ENCODE measurements around the gene HGD.

Gene HGD, protein sequence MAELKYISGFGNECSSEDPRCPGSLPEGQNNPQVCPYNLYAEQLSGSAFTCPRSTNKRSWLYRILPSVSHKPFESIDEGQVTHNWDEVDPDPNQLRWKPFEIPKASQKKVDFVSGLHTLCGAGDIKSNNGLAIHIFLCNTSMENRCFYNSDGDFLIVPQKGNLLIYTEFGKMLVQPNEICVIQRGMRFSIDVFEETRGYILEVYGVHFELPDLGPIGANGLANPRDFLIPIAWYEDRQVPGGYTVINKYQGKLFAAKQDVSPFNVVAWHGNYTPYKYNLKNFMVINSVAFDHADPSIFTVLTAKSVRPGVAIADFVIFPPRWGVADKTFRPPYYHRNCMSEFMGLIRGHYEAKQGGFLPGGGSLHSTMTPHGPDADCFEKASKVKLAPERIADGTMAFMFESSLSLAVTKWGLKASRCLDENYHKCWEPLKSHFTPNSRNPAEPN

GRCh38 chr3:120682095-120682681 lies at the start of gene HGD:
HGD (minus strand) TSS chr3:120682239; CDS start chr3:120682111, 128 bp downstream.
- no peak for DNase-seq (ENCODE audit: low read depth in 2 of 2)

DNA sequence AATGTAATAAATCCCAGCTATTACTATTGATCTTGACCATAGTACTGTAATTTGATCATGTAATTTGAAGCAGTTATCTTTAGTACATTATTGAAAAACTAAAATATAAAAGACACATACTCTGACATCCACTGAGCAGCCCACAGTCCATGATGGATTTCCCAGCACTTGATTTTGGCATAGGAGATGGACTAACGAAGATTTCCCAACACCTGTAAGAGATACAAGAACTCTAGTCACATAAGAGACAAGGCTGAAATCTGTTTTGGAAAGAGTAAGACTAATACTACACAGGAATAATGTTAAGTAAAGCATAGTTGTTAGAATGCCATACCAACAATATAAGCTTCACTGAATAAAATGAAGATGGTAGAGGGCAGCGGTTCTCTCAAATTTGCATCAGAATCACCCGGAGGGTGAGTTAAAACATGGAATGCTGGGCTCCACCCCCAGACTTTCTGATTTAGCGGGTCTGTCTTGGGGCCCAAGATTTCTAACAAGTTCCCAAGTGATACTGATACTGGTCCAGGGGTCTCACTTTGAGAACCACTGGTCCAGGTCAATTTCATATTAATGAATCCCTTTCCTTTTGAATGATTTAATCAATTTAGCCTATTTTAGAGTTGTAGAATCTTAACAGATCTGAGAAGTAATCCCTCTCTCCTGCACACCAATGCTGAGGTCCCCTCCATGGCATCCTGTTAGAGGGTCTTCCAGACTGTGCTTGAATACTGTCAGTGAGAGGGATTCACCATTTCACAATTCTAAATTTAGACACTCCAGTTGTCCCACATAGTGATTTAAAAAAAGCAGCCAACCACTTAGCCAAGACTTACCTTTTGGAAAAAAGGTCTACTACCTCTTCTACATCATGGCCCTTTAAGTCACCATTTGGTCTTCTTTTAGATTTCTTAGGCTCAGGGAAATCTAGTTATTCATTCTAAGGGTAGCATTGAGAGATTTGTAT lies 48.8 kb upstream of the HGD start:
- DNase-seq (ENCODE audit: low read depth in 2 of 2), result no peak

- DNase-seq (ENCODE audit: low read depth in 2 of 2), result no peak
These were observed 44.8 kb upstream of the HGD start for GRCh38 chr3:120726791-120727190.

GRCh38 chr3:120719167-120719834 lies 37.3 kb upstream of the HGD start:
- DNase-seq (ENCODE audit: low read depth in 2 of 2), result peak; percentile 45 to 54

- DNase-seq (ENCODE audit: low read depth in 2 of 2), result no peak
These were observed 31.2 kb upstream of the HGD start for GRCh38 chr3:120713262-120713661.

DNA sequence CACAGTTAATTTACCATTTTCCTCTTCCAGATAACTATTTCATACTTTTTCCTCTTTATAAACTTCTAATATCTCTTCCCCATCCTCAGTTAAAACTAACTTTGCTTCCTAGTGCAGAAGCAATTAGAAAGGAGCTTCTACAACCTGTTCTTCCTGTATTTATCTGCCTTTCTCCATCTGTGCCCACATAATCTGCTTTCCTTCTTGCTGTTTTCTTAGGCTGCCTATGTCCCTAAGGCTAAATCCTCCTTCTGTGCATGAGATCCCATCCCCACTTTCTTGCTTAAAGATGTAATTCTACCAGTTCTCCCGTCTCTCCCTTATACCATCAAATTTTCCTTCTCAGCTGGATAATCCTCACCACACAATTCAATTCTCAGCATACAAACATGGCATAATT lies 28.3 kb upstream of the HGD start:
- no peak for DNase-seq (ENCODE audit: low read depth in 2 of 2)

DNA sequence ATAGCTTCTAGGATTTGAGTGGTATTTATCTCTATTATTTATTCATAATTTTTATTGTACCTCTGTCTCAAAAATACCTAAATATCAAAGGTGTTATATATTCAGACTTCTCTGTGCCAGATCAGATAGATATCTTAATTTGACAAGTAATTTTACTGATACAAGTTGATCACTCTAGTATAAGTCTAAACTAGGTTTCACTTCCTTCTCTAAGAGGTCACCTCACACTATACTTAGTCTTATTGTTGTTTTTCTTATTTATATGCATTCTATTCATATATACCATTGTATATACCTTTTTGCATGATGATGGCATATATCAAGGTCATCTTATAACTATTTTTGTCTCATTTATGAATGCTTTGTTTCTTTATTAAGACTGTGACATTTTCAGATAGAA lies 26.4 kb upstream of the HGD start:
- no peak for DNase-seq (ENCODE audit: low read depth in 2 of 2)

GRCh38 chr3:120706950-120707349 lies 24.9 kb upstream of the HGD start:
- DNase-seq (ENCODE audit: low read depth in 2 of 2), result no peak

DNA sequence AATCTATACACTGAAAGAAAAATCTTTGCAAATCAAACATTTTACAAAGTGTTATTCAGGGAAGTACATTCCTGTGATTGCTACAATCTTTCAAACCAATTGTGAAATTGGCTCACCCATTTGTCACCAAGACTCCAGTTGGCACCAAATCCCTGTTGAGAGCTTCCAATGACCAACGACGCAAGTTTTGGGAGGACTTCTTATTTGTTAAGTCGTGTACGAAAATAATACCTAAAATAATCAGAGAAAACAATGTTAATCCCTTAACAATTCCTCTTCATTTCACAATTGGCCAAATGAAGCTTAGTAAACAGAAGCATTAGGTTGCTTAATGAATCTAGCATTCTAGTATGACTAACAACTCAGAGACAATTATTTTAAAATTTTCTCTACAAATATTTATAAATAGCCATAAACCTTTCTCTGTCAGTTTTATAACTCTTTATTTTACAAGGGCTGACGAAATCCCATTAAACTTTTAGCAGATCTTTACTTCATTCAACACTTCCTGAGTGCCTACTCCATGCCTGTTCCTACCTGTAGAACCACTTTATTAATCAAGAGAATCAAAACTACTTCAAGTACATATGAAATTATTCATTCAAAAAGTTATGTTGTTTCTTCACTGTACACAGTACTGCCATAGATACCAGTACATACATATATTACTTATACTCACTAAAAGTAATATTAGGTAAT lies 24.0 kb upstream of the HGD start:
- DNase-seq (ENCODE audit: low read depth in 2 of 2), result no peak

GRCh38 chr3:120699333-120699732 lies 17.3 kb upstream of the HGD start:
- DNase-seq (ENCODE audit: low read depth in 2 of 2), result no peak

- no peak for DNase-seq (ENCODE audit: low read depth in 2 of 2)
These were observed 11.6 kb upstream of the HGD start for GRCh38 chr3:120693439-120694171.

DNA sequence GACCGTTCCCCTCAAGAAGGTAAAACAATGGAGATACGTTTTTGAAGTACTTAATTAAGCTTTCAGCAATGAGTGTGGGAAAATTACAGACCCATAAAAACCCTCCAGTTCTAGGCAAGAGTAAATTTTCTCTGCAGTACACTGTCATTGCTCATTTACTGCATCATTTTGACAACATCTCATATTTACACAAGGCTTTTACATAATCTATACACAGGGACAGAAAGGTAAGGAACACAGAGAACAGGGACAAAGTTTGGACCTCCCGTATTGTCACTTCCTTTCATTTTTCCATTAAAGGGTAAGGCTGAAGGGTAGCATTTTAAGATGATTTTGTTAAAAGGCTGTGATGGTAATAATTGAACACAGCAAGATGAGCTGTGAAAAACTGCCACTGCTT lies 7.4 kb upstream of the HGD start:
- DNase-seq (ENCODE audit: low read depth in 2 of 2), result no peak

GRCh38 chr3:120688121-120688520 lies 6.1 kb upstream of the HGD start:
- no peak for DNase-seq (ENCODE audit: low read depth in 2 of 2)

- no peak for DNase-seq (ENCODE audit: low read depth in 2 of 2)
These were observed 3.4 kb upstream of the HGD start for GRCh38 chr3:120685411-120685810.

GRCh38 chr3:120684896-120685295 lies 2.9 kb upstream of the HGD start:
- no peak for DNase-seq (ENCODE audit: low read depth in 2 of 2)

- DNase-seq (ENCODE audit: low read depth in 2 of 2), result no peak
These were observed 1.7 kb upstream of the HGD start for GRCh38 chr3:120683671-120684301.

- DNase-seq (ENCODE audit: low read depth in 2 of 2), result no peak
These were observed 1.2 kb upstream of the HGD start for GRCh38 chr3:120683213-120683612.

DNA sequence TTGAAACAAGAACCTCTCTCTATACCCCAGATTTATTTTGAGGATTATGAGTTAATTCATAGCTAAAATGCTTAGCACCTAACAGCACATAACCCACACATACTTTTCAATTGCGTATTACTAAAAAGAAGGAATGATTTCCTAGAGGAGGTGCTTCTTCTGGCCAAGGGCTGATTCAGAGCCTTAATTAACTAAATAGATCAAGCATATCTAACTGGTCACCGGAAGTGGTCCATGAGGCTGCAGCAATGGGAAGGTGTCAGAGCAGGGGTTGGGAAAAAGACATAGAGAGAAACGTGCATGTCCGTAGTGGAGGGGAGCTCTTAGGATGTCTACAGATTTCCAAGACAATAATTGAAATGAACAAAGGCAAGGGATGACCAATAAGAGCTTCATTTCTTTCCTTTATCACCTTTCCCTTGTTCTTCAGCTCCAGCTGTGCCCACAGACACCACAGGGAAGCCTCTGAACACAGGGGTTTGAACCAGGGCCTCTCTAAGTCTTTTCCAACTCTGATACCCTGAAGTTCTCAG lies 467 bp downstream of the HGD start:
- DNase-seq (ENCODE audit: low read depth in 2 of 2), result no peak

GRCh38 chr3:120681018-120681417 lies 1.0 kb downstream of the HGD start:
- DNase-seq (ENCODE audit: low read depth in 2 of 2), result no peak
